ENCODE results near the gene ANTXR2.

The ANTXR2 gene

DNA sequence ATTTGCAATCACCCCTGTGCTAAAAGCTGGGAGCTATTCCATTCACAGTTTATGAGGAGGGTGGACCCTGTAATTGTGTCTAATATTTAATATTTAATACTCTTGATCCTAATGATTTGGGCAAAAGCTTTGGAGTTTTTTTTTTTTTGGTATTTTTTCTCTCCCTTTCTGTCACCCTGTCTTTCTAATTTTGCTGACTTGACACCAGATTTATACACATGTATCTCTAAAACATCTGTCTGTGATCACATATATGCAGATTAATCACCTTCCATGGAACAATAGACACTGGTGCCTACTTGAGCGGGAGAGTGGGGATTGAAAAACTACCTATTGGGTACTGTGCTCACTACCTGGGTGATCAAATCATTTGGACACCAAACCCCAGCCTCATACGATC, 18.7 kb upstream of the ANTXR2 start:
- no peak for DNase-seq

DNA sequence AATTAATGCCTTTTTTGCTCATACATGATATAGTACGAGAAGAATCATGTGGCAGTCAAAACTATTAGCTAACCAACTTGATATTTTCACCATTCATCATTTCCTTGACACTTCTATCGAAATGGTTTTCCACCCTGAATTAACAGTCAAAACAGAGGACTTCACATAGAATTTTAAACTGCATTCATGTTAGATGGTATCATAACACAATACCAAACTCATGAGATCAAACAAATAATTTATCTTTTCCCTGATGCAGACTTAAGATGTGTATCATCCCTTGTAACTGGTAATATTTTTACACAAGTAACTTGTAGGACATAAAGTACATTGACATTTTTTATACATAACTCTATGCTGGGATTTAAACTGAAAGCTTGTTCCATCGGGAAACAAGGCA, 18.2 kb upstream of the ANTXR2 start:
- peak; percentile 22 for DNase-seq

DNA sequence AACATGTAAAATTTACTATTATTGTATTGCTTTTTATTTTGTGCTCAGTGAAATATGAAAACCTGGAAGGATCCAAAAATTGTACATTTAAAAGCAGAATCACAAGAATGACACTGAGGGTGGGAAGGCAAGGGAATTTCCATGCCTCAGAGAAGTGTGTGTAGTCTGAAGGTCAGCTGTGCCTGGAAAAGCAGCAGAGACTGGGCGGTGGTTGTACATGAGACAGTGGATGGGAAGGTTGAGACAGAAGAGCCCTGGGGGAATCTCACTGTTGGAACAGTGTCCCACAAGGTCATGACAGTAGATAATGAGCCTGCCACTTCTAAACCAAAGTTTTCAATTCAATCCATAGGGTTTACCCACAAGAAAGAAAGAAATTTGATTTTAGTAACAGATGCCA, 17.1 kb upstream of the ANTXR2 start:
- DNase-seq, result no peak

DNA sequence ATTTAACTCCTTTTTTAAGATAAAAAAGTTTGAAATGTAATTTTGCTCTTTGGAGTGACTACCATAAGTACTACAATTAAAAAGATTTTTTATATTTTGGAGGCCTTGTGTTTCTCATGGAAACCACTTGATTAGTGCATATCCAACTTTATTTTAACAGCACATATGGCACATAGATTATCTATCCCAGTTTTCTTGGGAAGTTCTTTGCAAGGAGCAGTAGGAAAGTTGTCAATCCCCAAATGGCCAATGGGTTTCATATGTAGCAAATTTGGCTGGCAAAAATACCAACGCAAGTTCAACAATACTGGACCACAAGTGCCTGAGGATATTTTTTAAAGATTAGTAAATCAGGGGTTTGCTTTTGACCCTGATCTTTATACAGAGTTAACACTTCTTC, 15.4 kb upstream of the ANTXR2 start:
- DNase-seq, result no peak

DNA sequence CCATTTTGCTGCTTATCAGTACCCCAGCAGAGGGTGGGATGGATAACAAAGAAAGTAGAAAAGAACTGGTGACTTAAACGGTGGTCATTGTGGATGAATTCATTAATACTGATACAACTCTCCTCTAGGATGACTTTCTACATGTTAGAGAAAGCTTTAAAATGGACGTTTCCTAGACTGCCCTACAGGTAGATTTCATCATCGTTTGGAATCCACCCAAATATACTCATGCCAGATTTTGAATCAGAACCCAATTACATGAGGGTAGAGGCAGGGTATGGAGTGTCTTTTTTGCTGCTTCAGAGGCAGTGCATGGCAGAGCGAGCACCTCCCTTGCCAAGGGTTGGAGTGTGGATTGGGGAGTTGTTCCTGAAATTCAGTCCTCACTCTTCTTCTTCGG, 13.3 kb upstream of the ANTXR2 start:
- DNase-seq, result no peak

GRCh38 chr4:80085081-80085480, 12.1 kb upstream of the ANTXR2 start:
- no peak for DNase-seq

DNA sequence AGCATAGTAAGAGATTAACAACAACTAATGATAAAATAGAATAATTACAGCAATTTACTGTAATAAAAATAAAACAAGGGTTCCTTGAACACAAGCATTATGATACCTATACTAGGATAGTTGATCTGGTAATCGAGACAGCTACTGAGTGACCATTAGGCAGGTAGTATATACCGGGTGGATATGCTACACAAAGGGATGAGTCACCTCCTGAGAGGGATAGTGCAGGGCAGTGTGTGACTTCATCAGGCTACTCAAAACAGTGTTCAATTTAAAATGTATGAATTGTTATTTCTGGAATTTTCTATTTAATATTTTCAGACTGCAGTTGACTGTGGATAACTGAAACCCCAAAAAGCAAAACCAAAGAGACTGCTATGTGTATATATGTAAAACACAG, 9.7 kb upstream of the ANTXR2 start:
- no peak for DNase-seq

DNA sequence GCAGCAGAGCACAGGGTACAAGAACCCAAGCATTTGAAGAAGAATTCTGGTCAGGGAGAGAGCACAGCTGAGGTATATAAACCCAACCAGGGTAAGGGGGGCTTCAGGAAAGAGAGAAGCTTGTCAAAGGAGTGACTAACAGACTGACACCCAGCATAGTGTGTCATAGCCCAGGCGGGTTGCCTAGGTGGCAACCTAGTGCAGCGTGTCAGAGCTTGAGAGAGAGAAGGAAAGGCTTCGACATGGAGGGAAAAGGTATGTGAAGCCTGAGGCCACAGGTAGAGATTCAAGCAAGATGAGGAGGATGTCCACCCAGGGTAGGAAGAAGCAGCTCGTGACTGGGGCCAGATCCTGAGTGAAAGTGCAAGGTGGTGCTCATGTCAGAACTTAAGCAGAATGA, 8.5 kb upstream of the ANTXR2 start:
- no peak for DNase-seq

- DNase-seq, result no peak
Observed at GRCh38 chr4:80079255-80079923, 6.4 kb upstream of the ANTXR2 start.

- DNase-seq, result no peak
Observed at GRCh38 chr4:80078346-80079092, 5.5 kb upstream of the ANTXR2 start.

DNA sequence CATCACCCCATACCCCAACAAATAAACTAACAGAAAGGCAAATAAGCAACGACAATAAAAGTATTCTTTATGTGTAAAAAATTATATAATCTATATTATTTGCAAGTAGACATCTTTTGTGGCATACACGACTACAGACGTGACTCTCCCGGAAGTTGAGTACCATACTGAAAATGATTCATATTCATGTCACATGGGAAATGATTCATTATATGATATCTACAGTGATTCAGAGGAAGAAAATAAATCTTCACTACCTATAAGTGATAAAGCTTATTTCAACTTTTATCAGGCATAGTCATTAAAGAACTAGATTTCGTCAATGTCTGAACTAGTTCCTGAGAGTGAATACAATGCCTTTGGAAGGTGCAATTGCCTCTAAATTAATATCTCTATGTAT, 4.6 kb upstream of the ANTXR2 start:
- peak; percentile 52 for DNase-seq

GRCh38 chr4:80076681-80077080, 3.7 kb upstream of the ANTXR2 start:
- DNase-seq, result no peak

DNA sequence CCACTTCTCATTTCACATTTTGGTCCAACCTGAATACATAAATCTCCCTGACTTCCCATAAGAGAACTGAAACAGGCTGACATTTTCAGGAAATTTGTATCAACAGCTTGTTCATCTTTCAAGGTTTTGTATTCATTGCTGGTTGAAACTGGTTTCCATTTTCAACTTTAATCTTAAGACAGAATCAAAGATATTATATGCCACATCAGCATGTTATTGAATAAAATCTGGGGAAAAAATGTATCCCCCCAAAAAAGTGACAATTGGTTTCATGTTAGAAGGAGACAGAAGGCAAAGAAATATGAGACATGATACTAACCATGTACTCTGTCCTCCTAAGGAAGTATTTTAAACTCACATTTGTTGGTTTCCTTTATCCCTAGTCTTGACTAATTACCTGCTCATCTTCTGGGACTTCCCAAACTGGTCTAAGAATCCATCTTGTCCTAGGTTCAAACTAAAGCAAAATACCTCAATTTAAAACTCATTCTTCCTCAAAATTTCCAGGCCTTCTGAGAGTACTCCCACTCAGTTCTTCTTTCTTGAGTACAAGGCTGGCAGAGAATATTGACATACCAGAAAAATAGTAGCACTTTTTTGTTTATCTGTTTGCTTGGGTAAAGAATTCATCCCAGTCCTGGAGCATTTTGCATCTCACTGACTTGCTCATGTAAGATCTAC, 3.1 kb upstream of the ANTXR2 start:
- DNase-seq, result no peak

DNA sequence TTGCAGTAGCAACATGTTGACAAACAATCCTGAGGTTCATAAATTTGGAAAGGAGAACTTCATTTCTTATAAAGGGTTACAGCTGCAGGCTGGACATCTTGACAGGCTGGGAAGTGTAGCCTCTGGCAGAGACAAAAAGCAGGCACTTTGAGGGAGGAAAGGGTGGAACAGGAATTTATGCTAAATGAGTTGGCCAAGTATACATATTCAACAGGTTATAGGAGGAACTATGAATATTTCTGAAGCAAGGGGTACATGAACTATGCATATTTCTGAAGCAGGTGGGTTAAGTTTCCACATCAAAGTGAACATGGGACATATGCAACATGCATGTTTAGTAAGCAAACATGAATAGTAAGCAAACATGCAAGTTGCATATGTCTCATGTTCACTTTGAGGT, 1.6 kb upstream of the ANTXR2 start:
- DNase-seq, result no peak

DNA sequence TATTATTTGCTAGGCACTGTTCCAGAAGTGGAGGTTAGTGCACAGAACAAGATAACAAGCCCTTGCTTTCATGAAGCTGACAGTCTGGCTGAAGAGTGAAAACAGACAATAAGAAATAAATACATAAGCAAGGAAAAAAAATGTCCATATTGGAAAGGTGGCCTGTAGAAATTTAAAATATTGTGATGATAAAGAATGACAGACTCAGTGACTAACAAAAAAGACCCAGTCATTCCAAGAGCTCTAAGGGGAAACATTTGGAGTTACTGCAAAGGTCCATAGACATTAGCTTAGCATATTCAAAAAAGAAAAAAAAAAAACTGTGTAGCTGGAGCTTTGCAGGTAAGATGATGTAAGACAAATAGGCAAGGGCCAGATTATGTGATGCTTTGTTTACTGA, 1.0 kb upstream of the ANTXR2 start:
- DNase-seq, result no peak

GRCh38 chr4:80073473-80074008, 512 bp upstream of the ANTXR2 start:
- no peak for DNase-seq

DNA sequence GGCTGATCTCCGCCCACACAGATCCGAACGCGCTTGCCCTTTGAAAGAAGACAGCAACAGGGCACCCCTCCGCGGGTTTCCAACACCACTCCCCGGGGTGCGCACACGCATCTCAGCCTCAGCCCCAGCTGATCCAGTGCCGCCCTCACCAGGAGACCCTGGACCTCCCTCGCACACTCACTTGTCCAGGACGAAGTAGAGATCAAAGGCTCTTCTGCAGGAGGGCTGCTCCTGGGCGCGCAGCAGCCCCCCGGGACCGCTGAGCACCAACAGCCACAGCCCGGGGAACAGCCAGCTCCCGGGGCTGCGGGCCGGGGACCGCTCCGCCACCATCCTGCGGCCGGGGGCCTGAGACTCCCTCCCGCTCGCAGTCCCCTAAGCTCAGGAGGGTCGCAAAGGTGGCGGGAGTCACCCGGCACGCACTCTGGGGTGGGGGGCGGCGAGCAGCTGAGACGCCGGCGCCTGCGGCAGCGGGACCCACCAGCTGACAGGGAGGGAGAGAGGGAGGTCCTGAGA, 743 bp downstream of the ANTXR2 start:
- peak; percentile 36 for DNase-seq

DNA sequence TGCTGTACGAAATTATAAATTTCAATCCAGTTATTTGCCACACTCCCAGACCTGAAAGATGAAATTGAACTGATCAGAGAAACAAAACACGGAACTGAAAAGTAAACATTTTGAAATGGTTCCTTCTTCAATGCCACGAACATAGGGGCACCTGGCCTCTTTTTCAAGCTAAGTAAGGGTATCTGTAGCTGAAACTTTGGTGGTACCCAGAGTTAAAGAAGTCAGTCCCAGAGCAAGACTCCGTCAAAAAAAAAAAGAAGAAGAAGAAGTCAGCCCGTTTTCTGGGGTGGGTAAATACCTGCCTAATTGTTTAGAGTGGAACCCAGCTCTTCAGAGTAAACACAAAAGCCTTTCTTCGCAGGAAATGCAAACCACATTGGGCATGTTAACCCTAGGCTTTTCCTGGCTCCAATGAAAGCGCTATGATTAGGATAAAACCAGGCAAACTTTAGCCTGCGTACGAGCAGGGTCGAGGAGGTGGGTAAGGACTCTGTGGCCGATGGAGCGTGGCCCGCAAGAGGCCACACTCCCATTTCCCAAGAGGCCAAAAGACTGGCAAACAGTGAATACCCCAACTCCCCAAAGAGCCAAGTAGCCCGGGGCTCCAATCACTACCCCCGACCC, 1.3 kb downstream of the ANTXR2 start:
- no peak for DNase-seq

DNA sequence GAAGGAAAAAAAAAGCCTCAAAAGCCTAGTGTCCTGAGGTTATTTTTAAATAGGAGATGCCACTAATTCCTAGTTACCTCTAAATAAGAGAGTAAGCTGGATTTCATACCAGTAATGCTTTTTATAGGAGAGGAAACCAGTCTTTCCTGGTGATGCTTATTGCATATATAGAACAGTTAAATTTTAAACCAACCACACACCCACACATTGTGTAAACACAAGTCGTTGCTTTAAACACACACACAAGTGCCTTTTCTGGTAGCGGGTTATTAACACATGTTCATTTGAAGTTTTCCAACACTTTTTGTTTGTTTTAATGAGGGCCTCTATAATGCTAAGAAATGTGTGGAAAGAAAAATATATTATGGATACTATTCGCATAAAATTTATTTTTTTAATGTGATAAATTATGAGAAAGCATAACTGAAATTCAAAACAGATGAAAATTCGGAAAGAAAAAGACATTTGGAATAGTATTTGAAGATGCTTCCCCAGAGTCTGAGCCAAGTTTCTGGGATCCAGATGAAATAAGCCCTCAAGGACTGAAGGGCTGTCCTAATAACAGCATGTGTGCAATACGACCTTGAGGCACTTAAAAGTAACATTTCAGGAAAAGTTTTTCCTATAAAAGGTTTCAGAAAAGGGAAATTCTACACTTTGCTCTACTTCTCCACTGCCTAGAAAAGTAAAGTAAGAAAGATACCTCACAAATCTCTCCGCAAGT, 2.0 kb downstream of the ANTXR2 start:
- DNase-seq, result no peak

GRCh38 chr4:80069837-80070731, 2.9 kb downstream of the ANTXR2 start:
- peak; percentile 50 for DNase-seq

DNA sequence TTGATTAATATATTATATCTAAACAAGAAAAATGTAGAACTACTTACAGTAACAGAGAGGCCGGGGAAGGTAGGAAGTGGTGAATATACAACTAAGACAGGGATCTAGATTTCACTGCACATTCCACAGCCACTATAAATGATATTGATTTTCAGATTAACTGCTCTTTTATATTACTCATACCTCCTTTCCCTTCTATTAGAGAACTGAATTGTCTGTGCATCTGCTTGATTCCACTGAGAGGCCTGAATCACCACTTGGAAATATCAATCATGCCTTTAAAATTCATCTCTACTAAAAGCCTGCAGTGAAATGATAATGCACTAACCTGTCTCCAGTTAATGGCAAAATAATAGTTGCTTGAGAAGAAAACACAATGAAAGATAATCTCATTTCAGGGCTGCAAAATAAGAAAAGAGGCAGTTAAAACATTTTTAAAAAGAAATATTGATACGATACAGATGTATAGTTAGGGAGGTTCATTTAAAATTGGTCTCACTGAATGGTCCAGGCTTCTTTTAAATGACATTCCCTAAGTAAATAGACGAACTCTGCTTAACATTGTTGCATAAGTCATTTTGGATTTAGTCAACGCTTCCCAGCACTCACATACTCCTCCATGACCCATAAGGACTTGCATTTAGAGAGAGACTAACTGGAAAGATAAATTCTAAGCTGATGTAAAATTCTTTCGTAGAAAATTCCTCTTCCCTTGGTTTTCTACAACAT, 3.8 kb downstream of the ANTXR2 start:
- DNase-seq, result peak; percentile 66

All from fibroblast of skin of right biceps (primary cell).